CD4-positive, alpha-beta T cell (primary cell): ENCODE measurements around the gene TNC. TPM values are rescaled to one million over a fixed set of nuclear protein-coding genes. Genes with fewer than 3 reads are reported as not detected.

Source experiments
- ATAC-seq: fragments of 200-7000 bp; cut with Tn5 transposase; one replicate; pipeline ENCODE4 v1.10.0; 2022; ENCODE audit warnings: mild to moderate bottlenecking; ENCODE audit not compliant: poor library complexity
- CTCF ChIA-PET: fragments of 350-600 bp; sonication (Branson Sonifier 250); formaldehyde crosslinking; loops from one replicate; lab custom pipeline; 2021; ENCODE audit warnings: antibody characterized with exemption, inconsistent platforms; lab: Charles Lee
- POLR2A ChIA-PET: fragments of 350-600 bp; sonication (Branson Sonifier 250); formaldehyde crosslinking; loops from one replicate; lab custom pipeline; 2021; ENCODE audit warnings: antibody characterized with exemption, inconsistent platforms; lab: Charles Lee
- DNase-seq, 14 experiments: peaks; one replicate each; pipeline ENCODE4 v3.0.0-alpha.2; 2013 to 2020; ENCODE audit warnings: mixed read lengths in 2 of 14
- H3K27ac ChIP-seq, 2 donors: one replicate each; pipeline versions ENCODE4 v1.5.1 to v1.7.0; 2013; ENCODE audit warnings: low read length in 2 of 2, low read depth in 1 of 2, mild to moderate bottlenecking in 1 of 2
- H3K27me3 ChIP-seq, 2 experiments: 1 replicate in 1 of 2; 2 replicates in 1 of 2; pipeline versions ENCODE4 v1.6.1 to v1.7.0; 2013; ENCODE audit warnings: low read length in 2 of 2, control low read depth in 1 of 2, mild to moderate bottlenecking in 1 of 2, moderate library complexity in 1 of 2; ENCODE audit not compliant: insufficient read depth in 2 of 2, control insufficient read depth in 1 of 2
- H3K36me3 ChIP-seq: one replicate; pipeline ENCODE4 v1.6.1; 2013; ENCODE audit warnings: low read length, control low read depth; ENCODE audit not compliant: insufficient read depth
- H3K4me1 ChIP-seq: one replicate; pipeline ENCODE4 v1.6.1; 2013; ENCODE audit warnings: low read length, control low read depth; ENCODE audit not compliant: insufficient read depth
- H3K4me3 ChIP-seq: one replicate; pipeline ENCODE4 v1.5.1; 2013; ENCODE audit warnings: mild to moderate bottlenecking, low read length, moderate library complexity
- H3K9me3 ChIP-seq, 2 experiments: 1 replicate in 1 of 2; 2 replicates in 1 of 2; pipeline versions ENCODE4 v1.6.1 to v1.7.0; 2013; ENCODE audit warnings: low read length in 2 of 2, mild to moderate bottlenecking in 2 of 2, control low read depth in 1 of 2, moderate library complexity in 1 of 2; ENCODE audit not compliant: control insufficient read depth in 1 of 2, insufficient read depth in 1 of 2
- H3K27ac Mint-ChIP-seq: one replicate; pipeline ENCODE4 v1.8.0; 2020; ENCODE audit warnings: mixed read lengths
- H3K27me3 Mint-ChIP-seq: one replicate; pipeline ENCODE4 v1.8.0; 2021; ENCODE audit warnings: mixed read lengths
- H3K36me3 Mint-ChIP-seq: one replicate; pipeline ENCODE4 v1.8.0; 2021; ENCODE audit warnings: low read depth, mixed read lengths
- H3K4me1 Mint-ChIP-seq: one replicate; pipeline ENCODE4 v1.8.0; 2021; ENCODE audit warnings: low read depth, mixed read lengths
- H3K4me3 Mint-ChIP-seq: one replicate; pipeline ENCODE4 v1.8.0; 2020; ENCODE audit warnings: mild to moderate bottlenecking, mixed read lengths
- H3K9me3 Mint-ChIP-seq: one replicate; pipeline ENCODE4 v1.8.0; 2020; ENCODE audit warnings: mixed read lengths
- CTCF ChIP-seq: fragments of 200-600 bp; IDR thresholded peaks from one replicate; pipeline ENCODE4 v1.8.0; 2022; ENCODE audit warnings: antibody characterized with exemption, mild to moderate bottlenecking
- intact Hi-C, 2 experiments: fragments of 100-400 bp; cut with DNase I in 1 of 2; cut with micrococcal nuclease in 1 of 2; formaldehyde crosslinking; loops; one replicate each; pipeline versions ENCODE4 v1.15.1 to v1.9.0; 2023 to 2025; cut with DNase I, micrococcal nuclease
- total RNA-seq, 174 experiments: library from RNA in 2 of 174; stranded (reverse) in 2 of 174; gene quantifications; one replicate each; pipeline ENCODE4 v1.2.3 and lab custom pipeline; 2021 to 2026

Gene TNC
- total RNA-seq, 2 experiments from 2014 or later: 0.03 to 0.05 TPM

DNA sequence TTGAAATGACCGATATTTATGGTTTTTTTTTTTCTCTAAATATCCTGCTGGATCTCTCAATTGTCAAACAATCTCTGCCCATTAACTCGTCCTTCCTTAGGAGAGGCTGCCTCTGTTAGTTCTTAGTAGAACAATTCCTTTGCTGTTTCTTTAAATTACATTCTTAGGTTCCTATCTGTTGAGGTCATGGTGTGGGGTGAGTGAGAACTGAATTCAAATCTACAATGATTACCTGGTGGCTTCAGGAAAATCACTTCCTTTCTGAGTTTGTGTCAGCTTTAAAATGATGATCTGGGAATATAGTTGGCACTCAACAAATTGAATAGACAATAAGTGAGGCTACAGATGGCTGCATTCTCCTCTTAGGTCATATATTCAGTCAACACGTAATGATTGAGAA, 105.5 kb downstream of the TNC start:
- H3K27ac Mint-ChIP-seq: no peak overlapping the region
- H3K36me3 ChIP-seq: no peaks in the 10 kb centered on the region
- H3K4me1 ChIP-seq: peaks cover 15% of the 10 kb centered on the region
- no peak overlapping the region for H3K4me3 Mint-ChIP-seq
- H3K27me3 ChIP-seq: no peaks in the 10 kb centered on the region
- POLR2A ChIA-PET: interaction anchor here (1.7 kb wide), 1 partner anchor 270 kb away, joined by 5 read pairs; no protein-coding TSS in a partner anchor
- no peak overlapping the region for H3K27ac ChIP-seq
- no peaks in the 10 kb centered on the region for H3K36me3 Mint-ChIP-seq
- intact Hi-C loops: loop anchor here (5.0 to 10.0 kb wide), 3 partner anchors 105 to 512 kb away; no protein-coding TSS in a partner anchor
- no peaks in the 10 kb centered on the region for H3K9me3 Mint-ChIP-seq
- ATAC-seq: no peak
- H3K4me1 Mint-ChIP-seq: peaks cover 13% of the 10 kb centered on the region
- CTCF ChIA-PET: interaction anchor here (1.1 to 3.1 kb wide), 2 partner anchors 274 to 331 kb away, joined by 3 to 11 read pairs; partner anchors contain the start of gene TEX48
- no peak overlapping the region for H3K4me3 ChIP-seq
- no peak for TF ChIP-seq CTCF
- DNase-seq: no peak
- H3K9me3 ChIP-seq: no peaks in the 10 kb centered on the region
- H3K27me3 Mint-ChIP-seq: no peaks in the 10 kb centered on the region

- H3K27ac Mint-ChIP-seq: no peak overlapping the region
- ChIA-PET POLR2A (interaction anchor here (0.8 kb wide), 1 partner anchor 271 kb away, joined by 3 read pairs; no protein-coding TSS in a partner anchor), CTCF (interaction anchor here (0.6 to 3.1 kb wide), 2 partner anchors 268 to 330 kb away, joined by 3 to 11 read pairs; partner anchors contain the start of gene TEX48)
- Histone ChIP-seq H3K4me1 (peaks cover 27% of the 10 kb centered on the region), H3K4me3 (no peak overlapping the region), H3K36me3 (no peaks in the 10 kb centered on the region), H3K27me3 (no peaks in the 10 kb centered on the region), H3K27ac (no peak overlapping the region), H3K9me3 (no peaks in the 10 kb centered on the region)
- H3K4me3 Mint-ChIP-seq: no peak overlapping the region
- H3K9me3 Mint-ChIP-seq: no peaks in the 10 kb centered on the region
- ATAC-seq (no peak), DNase-seq (no peak)
- H3K4me1 Mint-ChIP-seq: peaks cover 13% of the 10 kb centered on the region
- no peaks in the 10 kb centered on the region for H3K36me3 Mint-ChIP-seq
- intact Hi-C loops: loop anchor here (5.0 to 10.0 kb wide), 3 partner anchors 104 to 514 kb away; no protein-coding TSS in a partner anchor
- no peaks in the 10 kb centered on the region for H3K27me3 Mint-ChIP-seq
- TF ChIP-seq CTCF: no peak
Observed at GRCh38 chr9:115010874-115011273, 107.1 kb downstream of the TNC start.

DNA sequence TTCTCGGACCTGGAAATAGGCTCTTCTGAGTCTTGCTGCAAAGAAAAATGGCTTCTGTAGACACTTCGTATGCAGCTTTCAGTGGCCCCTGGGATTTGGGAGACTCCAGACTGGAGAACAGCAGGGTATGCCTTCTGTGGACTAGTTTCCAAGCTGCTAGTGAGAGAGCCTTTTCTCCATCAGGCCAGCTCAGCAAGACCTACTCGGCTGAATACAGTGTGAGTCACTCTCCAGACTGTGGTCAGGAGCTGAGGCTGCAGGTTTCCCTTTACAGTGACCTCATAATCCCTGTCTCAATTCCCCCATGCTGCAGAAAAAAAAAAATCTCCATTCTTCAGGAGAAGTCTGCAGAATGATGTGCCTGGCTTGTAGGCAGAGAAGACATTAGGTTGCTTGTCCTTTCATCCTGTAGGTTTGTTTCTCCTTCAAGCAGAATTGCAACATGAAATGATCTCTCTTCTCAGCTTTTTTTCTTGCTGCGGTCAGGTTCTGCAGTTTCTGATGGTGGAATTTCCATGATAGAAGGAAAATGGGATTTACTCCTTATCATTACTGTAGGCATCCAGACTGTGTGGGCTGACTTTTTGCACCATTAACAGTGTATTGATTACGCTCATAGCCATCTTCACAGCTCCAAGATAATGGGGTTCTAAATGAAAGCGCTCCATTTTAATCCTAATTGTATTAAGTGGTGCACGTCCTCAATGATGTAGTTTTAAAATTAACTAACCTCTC, 109.3 kb downstream of the TNC start:
- CTCF ChIA-PET: interaction anchor here (2.1 kb wide), 1 partner anchor 327 kb away, joined by 10 read pairs; the partner anchor contains the start of gene TEX48

More for the DNA sequence above, 109.3 kb downstream of the TNC start:
- H3K4me1 ChIP-seq: peaks cover 25% of the 10 kb centered on the region
- H3K4me3 ChIP-seq: no peak overlapping the region
- DNase-seq (peak in 2 of 14 experiments; percentile 53 to 64), ATAC-seq (no peak)
- no peak overlapping the region for H3K4me3 Mint-ChIP-seq
- H3K27me3 Mint-ChIP-seq: peaks cover 4% of the 10 kb centered on the region
- H3K27me3 ChIP-seq: no peaks in the 10 kb centered on the region
- H3K4me1 Mint-ChIP-seq: peaks cover 6% of the 10 kb centered on the region
- no peaks in the 10 kb centered on the region for H3K9me3 Mint-ChIP-seq
- intact Hi-C loops: no loop called here
- no peak overlapping the region for H3K27ac ChIP-seq
- H3K9me3 ChIP-seq: no peaks in the 10 kb centered on the region
- TF ChIP-seq CTCF: no peak
- H3K27ac Mint-ChIP-seq: no peak overlapping the region
- no peaks in the 10 kb centered on the region for H3K36me3 Mint-ChIP-seq
- POLR2A ChIA-PET: interaction anchor here (1.3 kb wide), 1 partner anchor 271 kb away, joined by 3 read pairs; no protein-coding TSS in a partner anchor
- no peaks in the 10 kb centered on the region for H3K36me3 ChIP-seq
